GM18873 (cell line): ENCODE results near the gene UBR7.
A peak's percentile ranks its signal among the peaks of the same experiment; 100 is the strongest.
"Not testable (repeated sequence)": the region's sequence is repeated elsewhere in the genome, so short reads cannot be mapped to it uniquely, and the experiment has no call there.

Experiments used
- ATAC-seq: cut with Tn5 transposase; IDR thresholded peaks from one replicate; pipeline ENCODE4 v1.9.1; 2021; ENCODE audit warnings: mild to moderate bottlenecking, moderate library complexity, moderate number of reproducible peaks; ENCODE audit not compliant: unreplicated experiment, low FRiP score

Gene UBR7

GRCh38 chr14:93206793-93207467 is at the start of gene UBR7, which contains the start of gene GON7:
Gene UBR7, plus strand, starts transcription at chr14:93207256. Its CDS starts 36 bp downstream, at chr14:93207292.
Gene GON7, minus strand, starts transcription at chr14:93207065. Its CDS starts 28 bp downstream, at chr14:93207037.
- ATAC-seq = peak; percentile 78

- not testable (repeated sequence) for ATAC-seq
Measured at GRCh38 chr14:93158349-93158748, 48.7 kb upstream of the UBR7 start.

- not testable (repeated sequence) for ATAC-seq
Measured at GRCh38 chr14:93159625-93160352, 47.3 kb upstream of the UBR7 start.

GRCh38 chr14:93160353-93160801 is 46.7 kb upstream of the UBR7 start:
- no peak for ATAC-seq

- ATAC-seq = no peak
Measured at GRCh38 chr14:93161411-93161940, 45.6 kb upstream of the UBR7 start.

GRCh38 chr14:93163564-93163963 is 43.5 kb upstream of the UBR7 start:
- ATAC-seq = no peak

GRCh38 chr14:93165271-93166265 is 41.5 kb upstream of the UBR7 start:
- ATAC-seq = not testable (repeated sequence)

- ATAC-seq = not testable (repeated sequence)
Measured at GRCh38 chr14:93168610-93169009, 38.4 kb upstream of the UBR7 start.

- not testable (repeated sequence) for ATAC-seq
Measured at GRCh38 chr14:93169619-93170018, 37.4 kb upstream of the UBR7 start.

- not testable (repeated sequence) for ATAC-seq
Measured at GRCh38 chr14:93170141-93170540, 36.9 kb upstream of the UBR7 start.

- no peak for ATAC-seq
Measured at GRCh38 chr14:93171376-93171775, 35.7 kb upstream of the UBR7 start.

GRCh38 chr14:93173943-93174395 is 33.1 kb upstream of the UBR7 start:
- no peak for ATAC-seq

- ATAC-seq = not testable (repeated sequence)
Measured at GRCh38 chr14:93174731-93175130, 32.3 kb upstream of the UBR7 start.

GRCh38 chr14:93175492-93175891 is 31.6 kb upstream of the UBR7 start:
- no peak for ATAC-seq

- no peak for ATAC-seq
Measured at GRCh38 chr14:93183596-93184317, 23.3 kb upstream of the UBR7 start.

GRCh38 chr14:93184391-93185348 is 22.4 kb upstream of the UBR7 start, which contains the start of the genes LYSET and MOAP1:
Gene LYSET, plus strand, starts transcription at chr14:93185317. Its CDS starts 89 bp downstream, at chr14:93185406.
Gene MOAP1, minus strand, starts transcription at chr14:93184897. Its CDS starts 655 bp downstream, at chr14:93184242.
- peak; percentile 77 for ATAC-seq

GRCh38 chr14:93185349-93185720 is 21.7 kb upstream of the UBR7 start:
- ATAC-seq = no peak

- no peak for ATAC-seq
Measured at GRCh38 chr14:93186466-93186865, 20.6 kb upstream of the UBR7 start.
